ENCODE results near the gene ABTB1.
"Not testable (repeated sequence)": the region's sequence is repeated elsewhere in the genome, so short reads cannot be mapped to it uniquely, and the experiment has no call there.

Gene ABTB1

GRCh38 chr3:127688416-127689265 lies 15.9 kb downstream of the ABTB1 start:
- no peak for DNase-seq

GRCh38 chr3:127689266-127689860 lies 16.6 kb downstream of the ABTB1 start:
- DNase-seq = no peak

GRCh38 chr3:127690106-127690505 lies 17.4 kb downstream of the ABTB1 start:
- peak in 1 of 2 experiments; percentile 21 for DNase-seq

- DNase-seq = peak in 1 of 2 experiments; percentile 52
Measured at GRCh38 chr3:127690823-127691452, 18.2 kb downstream of the ABTB1 start.

- DNase-seq = no peak
Measured at GRCh38 chr3:127691489-127691888, 18.7 kb downstream of the ABTB1 start.

- no peak for DNase-seq
Measured at GRCh38 chr3:127691974-127692373, 19.2 kb downstream of the ABTB1 start.

GRCh38 chr3:127692501-127693335 lies 20.0 kb downstream of the ABTB1 start:
- no peak for DNase-seq

- no peak for DNase-seq
Measured at GRCh38 chr3:127693336-127693843, 20.6 kb downstream of the ABTB1 start.

- peak; percentile 18 to 42 for DNase-seq
Measured at GRCh38 chr3:127694467-127695215, 21.9 kb downstream of the ABTB1 start.

- peak in 1 of 2 experiments; percentile 49 for DNase-seq
Measured at GRCh38 chr3:127697551-127698240, 24.9 kb downstream of the ABTB1 start.

- no peak for DNase-seq
Measured at GRCh38 chr3:127698286-127698685, 25.5 kb downstream of the ABTB1 start.

GRCh38 chr3:127698691-127699415 lies 26.1 kb downstream of the ABTB1 start:
- no peak for DNase-seq

- DNase-seq = no peak
Measured at GRCh38 chr3:127699416-127700300, 26.9 kb downstream of the ABTB1 start.

- no peak for DNase-seq
Measured at GRCh38 chr3:127700406-127700805, 27.7 kb downstream of the ABTB1 start.

- DNase-seq = no peak
Measured at GRCh38 chr3:127701280-127701911, 28.6 kb downstream of the ABTB1 start.

GRCh38 chr3:127702151-127702578 lies 29.4 kb downstream of the ABTB1 start:
- DNase-seq = no peak

- not testable (repeated sequence) for DNase-seq
Measured at GRCh38 chr3:127704840-127705239, 32.1 kb downstream of the ABTB1 start.

GRCh38 chr3:127706312-127706711 lies 33.6 kb downstream of the ABTB1 start:
- DNase-seq = no peak

- no peak for DNase-seq
Measured at GRCh38 chr3:127706785-127707351, 34.1 kb downstream of the ABTB1 start.

Data from SW 1271 (cell line).